GM04503 (cell line): ENCODE data around the gene GSC.
"Not testable (repeated sequence)": the region's sequence is repeated elsewhere in the genome, so short reads cannot be mapped to it uniquely, and the experiment has no call there.

ENCODE experiments used
- DNase-seq: peaks from one replicate; pipeline ENCODE4 v3.0.0-alpha.2; 2012; ENCODE audit warnings: low read depth

Gene GSC

DNA sequence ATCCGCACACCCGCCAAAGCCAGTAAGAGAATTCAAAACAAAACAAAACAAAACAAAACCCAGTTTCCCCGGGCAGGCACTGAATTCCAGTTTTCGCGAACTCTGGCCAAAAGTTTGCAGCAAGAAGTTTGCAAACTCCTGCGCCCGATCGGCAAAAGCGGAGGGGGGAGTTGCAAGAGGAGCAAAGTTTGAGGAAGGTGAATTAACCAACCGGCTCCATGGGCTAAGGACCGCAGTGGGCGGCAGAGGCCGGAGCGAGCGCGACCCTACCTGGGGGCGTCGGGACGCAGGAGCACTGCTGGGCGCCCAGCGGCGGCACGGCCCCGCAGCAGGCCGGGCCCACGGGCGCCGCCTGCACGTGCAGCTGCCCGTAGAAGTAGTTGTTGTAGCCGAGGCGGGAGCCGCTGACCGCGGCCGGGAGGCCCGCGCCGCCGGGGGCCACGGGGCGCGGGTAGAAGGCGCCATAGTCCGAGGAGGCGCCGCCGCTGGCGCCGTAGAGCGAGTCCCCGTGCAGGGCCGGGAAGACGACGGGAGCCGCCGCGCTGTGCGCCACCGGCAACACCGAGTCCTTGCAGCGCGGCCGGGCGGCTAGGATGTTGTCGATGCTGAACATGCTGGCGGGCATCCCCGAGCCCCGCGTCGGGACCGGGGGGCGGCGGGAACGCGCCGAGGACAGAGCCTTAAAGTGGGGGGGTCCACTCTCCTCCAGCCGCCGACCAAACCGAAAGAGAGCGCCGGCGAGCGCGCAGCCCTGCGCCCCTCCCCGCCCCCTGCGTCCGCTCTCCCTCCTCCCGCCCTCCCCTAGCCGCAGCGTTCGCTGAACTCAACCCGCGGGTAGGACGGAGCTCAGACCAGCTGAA, at the start of gene GSC:
Gene GSC (minus strand): TSS at position 723 of the 860 bp plus-strand sequence. CDS start 98 bp downstream, at position 625.
- no peak for DNase-seq

DNA sequence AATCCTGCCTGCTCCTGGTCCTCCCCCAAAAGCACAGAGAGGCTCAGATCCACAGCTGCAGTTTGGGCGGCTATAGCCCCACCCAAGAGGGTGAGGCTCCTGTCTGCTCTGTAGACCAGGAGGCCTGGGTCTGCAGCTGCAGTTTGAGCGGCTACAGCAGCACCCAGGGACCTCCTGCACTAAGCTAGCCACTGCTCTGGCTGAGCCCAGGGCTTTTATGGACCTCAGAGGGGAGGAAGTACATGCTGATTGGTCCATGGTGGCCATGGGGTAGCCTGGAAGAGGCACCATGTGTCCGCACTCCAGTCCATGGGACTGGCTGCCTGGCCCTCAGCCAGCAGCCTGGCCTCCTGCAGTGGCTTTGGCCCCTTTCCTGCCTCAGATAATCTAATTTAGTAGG, 49.6 kb upstream of the GSC start:
- DNase-seq, result no peak

DNA sequence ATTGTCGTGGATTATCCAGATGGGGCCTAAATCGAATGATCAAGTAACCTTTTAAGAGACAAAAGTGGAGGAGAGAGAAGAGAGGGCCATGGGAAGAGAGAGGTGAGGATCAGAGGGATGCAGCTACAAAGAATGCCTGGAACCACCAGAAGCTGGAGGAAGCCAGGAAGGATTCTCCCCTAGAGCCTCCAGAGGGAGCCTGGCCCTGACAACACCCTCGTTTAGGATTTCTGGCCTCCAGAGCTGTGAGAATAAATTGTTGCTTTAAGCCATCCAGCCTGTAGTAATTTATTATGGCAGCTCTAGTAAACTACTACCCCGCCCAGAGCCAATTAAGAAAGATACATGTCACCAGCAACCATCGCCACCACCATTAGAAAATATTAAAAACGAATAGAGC, 46.2 kb upstream of the GSC start:
- DNase-seq, result no peak

DNA sequence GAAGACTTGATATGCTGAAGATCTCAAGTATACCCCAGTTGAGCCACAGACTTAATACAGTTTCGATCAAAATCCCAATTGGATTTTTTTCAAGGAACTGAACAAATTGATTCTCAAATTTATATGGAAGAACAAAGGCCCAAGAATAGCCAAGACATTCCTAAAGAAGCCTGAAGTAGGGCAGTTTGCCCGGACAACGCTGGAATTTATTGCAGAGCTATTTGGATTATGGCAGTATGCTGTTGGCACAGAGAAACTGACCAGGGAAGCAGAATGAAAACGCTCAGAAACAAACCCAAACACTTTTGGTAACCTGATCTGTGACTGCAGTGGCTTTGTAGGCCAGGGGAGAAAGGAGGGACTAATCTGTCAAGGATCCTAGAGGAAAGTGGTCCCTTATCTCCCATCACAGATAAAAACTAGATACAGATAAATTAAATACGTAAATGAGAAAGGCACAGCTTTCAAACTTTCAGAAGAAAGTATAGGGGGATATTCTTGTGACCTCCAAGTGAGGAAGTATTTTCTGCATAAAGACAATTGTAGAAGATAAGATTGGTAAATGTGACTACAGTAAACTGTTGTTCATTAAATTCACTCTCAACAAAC, 35.9 kb upstream of the GSC start:
- DNase-seq, result peak; percentile 40

DNA sequence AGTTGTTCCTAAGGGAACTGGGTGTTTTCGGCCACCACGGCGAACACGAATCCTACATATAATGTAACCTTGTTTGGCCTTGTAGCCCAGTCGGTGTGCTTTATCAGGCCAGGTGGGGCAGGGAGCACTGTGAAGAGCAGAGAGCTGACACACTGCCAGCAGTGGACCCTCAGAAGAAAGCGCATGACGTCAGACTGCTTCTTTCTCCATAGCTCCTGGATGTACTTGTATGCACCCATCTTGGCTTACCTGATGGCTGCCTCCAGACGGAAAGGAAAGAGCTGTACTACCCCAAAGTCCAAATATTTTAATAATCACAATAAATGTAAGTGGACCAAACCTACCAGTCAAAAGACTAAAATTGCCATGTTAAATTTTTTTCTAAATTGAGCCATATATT, 31.3 kb upstream of the GSC start:
- DNase-seq, result no peak

DNA sequence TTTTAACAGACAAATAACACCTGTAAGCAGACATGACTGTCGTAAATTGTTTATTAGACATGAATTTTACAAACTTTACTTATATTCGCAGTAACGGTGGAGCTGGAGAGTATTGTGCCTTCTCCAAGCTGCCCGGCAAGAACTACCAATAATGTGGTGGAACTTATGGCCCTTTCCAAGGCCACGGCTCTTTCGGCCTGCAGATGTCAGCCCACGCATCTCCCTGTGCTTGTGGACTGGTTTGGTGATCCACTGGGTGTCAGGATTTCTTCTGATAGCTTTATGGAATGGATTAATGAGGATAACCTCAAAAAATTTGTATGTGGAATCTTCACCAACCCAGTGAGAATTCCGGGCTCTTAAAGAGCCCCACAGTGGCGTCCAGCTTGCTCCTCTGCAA, 30.9 kb upstream of the GSC start:
- not testable (repeated sequence) for DNase-seq

DNA sequence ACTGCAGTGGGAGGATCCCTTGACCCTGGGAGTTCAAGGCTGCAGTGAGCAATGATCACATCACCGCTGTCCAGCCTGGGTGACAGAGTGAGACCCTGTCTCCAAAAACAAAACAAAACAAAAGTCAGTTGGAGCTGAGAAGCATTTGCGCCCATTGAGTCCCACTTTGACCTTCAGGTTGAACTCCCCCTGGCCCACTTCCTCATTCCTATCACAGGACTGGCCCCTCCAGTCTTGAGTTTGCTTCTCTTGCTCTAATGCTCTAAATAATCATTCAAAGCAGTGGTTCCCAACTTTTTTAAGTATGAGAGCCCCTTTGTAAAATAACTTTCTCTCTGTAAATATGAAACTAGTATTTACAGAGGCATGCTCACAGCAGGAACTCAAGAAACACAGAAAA, 28.0 kb upstream of the GSC start:
- DNase-seq, result no peak

DNA sequence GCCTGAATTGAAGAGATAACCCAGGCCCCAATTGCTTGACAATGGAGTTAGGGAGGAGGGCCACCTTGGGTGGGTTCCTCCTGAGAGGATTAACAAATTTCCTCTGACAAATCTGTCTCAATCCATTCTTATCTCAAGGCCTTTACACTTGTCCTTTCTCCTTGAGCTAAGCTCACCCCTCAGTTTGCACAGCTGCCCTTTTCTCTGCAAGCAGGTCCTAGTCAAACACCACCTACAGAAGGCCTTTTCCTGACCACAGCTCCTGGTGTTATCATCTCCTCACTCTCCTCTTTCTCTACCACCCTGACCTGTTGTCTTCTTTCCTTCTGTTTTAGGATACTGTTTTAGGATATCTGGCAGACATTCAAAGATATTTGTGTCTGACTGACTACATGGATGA, 26.4 kb upstream of the GSC start:
- DNase-seq, result no peak

DNA sequence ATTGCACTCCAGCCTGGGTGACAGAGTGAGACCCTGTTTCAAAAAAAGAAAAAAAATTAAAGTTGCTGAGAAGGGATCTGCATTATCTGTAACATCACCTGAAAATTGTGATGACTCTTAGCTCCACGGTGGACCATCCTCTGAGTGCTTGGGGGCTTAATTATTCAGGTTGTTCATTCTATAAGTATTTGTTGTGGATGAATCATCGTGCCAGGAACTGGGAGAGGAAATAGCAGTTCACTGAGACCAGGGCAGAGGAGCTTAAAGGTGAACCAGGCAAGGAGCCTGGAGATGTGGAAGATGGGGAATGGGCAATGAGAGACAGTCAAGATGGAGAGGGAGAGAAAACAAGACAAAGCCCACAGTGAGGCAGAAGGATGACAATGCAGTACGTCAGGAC, 25.5 kb upstream of the GSC start:
- DNase-seq, result no peak

DNA sequence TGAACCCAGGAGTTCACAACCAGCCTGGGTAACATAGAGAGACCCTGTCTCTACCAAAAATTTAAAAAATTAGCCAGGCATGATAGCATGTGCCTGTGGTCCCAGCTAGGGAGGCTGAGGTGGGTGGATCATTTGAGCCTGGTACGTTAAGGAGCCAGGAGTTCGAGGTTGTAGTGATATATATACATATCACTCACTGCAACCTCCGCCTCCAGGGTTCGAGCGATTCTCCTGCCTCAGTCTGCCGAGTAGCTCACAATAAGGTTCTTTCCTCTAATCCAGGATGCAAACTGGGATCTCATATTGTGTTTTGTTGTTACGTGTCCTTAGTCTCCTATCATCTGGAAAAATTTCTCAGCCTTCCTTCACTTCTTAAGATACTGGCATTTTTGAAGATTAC, 24.0 kb upstream of the GSC start:
- no peak for DNase-seq

DNA sequence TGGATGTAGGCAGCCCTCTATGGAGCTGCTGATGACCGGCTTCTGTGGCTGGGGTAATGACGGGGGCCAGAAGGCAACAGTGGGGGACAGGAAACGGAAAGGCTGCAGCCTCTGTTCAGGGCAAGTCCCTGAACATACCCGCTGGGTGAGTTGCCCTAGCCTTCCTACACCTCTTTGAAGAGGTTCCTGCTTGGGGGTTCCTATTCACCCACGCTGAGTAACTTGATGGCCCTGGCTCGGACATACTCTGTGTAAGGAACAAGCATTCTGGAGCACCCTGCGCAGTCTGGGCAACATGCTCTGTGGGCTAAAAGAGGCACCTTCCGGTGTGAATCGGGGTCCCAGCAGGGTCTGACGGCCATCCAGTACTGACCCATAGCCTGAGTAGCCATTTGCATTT, 17.7 kb upstream of the GSC start:
- DNase-seq, result no peak

DNA sequence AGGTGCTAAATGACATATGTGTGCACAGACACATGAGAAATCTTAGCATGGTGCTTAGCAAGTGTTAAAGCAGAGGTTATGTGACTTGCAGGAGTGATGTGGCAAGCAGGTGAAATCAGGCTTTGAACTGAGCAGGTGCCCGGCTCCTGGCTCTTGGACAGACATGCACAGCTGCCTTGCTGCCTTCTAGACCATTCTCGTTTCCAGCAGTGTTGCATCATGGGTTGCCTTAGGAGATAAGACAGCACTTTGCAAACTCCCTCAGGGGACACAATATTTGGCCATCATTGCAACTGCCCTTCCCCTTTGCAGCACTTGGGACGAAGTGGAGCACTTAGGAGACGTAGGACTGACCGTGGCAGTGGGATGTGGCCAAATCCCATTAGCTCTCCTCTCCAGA, 17.2 kb upstream of the GSC start:
- no peak for DNase-seq

DNA sequence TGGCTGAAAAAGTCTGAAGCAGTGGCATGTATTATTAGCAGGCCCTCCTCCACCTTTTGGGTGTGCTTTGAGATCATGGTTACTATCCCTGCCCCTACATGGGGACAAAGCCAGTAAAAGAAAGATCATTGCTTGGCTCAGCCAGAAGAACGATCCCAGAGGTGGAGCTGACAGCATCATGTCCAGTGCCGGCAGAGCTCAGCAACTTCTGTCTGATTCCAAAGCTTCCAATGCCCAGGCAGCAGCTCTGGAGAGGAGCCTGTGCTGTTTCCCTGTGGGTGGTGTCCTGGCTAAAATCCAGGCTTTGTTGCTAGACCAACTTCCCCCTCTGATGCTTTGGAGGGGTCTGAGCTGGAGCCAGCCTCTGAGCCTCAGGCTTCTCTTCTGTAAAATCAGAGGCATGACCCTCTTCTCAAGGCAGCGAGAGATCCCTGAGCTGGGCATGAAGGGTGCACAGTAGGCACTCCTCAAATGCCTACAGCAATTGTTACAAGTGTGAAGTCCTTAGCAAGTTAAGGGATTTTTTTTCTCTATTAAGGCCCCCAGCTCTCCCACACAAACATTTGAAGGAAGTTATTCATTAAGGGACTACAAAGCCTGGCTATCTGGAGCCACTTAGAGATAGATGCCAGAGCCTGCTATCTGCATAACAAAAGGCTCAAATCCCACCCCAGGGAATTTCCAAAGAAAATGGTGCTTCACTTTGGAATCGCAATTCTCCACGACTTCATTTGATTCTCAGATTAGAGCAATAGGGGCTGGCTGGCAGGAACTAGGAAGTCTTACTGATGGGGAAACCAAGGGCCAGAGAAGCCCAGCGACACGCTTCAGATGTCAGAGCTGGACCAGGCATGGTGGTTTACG, 10.9 kb upstream of the GSC start:
- no peak for DNase-seq

DNA sequence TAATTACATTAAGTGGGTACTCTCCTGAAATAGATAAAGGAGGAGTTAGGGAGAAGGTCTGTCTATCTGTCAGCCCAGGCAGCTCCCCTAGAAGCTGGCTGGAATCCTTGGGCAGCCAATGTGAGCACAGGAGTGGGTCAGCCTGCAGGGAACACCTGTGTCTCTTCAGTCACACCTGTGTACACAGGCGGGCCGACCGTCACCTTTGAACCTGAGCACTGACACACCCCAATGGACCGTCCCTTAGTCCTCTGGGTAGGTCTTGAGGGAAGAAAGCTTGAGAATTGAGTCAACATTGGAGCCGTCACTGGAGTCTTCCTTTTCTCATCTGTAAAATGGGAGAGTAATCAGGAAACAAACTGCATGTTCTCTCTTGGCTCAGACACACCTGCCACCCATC, 9.8 kb upstream of the GSC start:
- no peak for DNase-seq

DNA sequence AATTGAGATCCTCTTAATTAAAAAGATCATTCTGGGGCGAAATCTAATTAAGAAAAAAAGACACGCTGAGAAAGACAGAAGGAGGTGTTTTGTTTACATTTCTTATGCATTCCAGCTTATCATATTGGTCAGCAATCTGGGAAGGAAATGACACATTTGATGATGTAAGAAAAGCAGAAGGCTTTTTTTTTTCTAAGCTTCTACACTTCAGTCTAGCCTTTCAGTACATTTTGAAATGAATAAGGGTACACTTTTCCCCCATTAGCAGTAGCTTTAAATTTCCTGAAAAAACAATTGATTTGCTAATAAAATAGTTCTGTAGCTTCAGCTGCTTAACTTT, 5.9 kb upstream of the GSC start:
- DNase-seq, result no peak

DNA sequence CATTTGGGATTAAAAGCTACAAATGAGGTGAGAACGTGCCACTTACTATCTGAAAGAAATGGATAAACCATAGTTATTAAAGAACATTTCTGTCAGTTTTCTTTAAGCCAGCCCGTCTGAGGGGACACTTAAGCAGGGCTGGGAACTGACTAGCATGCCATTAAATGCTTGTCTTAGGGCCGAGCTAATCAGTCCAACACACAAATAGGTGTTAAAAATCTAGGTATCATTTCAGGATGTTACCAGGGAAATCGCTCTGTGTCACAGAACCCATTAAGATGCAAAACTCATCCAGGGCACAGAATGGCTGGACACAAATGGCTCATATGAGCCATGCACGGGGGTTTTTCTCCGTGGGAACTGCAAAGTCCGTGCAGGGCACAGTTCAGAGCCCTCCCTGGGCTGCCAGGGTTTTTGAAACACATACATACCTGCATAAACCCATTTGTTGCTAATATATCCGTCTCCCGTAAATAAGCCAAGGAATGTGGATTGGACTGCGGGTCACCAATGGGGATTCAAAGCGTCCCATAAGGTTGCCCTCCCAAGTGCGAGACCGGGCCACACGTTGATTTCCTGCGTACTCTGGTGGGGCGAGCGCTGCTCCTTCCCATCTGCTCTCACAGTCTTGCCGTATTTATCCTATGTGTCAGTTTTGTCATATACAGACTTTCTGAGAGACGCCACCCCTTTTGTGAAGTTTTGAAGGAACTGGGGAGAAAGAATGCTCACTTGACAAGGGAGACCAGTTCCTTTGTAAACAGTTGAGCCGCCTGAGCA, 5.4 kb upstream of the GSC start:
- DNase-seq, result no peak

DNA sequence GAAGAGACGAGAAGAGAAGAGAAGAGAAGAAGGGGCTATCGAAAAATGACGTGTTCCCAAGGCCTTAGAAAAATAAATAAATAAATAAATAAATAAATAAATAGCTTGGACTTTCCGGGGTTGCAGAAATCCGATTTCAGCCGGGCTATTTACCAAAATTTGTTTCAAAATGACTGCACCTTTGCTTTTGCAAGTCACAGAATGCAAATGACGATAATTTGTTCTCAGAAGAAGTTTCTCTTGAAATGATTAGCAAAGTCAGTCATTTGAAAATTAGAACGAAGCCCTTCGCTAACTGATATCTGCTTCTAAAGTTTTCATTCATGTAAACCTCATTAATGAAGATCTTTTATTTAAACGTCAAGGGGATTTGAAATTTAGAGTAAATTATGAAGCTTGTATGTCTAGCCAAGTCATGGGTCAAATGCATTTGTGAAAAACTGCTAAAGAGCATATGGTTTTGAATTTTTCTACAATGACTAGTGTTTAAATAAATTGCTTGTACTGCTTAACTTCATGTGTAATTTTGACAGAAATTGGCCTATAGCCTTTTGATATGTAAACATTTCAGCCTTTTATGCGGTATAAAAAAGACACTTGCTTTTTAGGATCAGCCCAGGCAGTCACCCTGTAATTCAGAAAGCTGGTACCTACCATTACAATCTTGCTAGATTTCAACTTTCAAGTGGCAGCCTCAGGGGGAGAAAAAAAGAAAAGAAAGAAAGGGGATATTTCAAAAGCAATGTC, 4.6 kb upstream of the GSC start:
- no peak for DNase-seq

DNA sequence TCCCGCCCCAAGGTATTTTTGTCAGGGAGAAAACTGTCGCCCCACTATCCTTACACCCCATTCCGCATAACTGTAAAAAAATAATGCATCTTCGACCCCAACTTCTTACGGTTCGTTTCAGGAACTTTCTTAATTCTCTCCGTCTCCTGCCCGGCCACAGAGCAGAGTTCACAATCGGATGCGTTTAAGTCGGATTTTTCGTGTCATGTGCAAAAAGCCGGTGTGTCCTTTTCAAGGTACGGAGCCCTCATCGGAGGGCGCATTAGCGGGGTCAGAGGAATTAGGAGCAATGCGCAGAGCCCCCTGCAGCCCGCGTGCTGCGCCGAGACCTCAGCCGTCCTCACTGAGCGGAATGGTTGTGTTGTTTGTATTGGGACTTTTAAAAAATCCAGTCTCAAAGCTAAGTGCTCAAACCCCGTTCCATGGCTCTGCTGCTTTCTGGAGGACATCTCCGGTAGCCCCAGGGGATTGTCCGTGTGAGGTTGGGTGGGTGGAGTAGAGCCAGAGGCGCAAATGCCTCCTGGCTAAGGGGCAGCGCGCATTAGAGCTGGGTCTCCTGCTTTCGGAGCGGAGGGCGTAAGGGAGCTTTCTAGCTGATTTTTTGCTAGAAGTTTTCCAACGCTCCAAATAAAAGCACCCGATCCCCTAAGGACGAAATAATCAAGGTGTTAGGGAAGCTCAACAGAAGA, 3.9 kb upstream of the GSC start:
- DNase-seq, result no peak

DNA sequence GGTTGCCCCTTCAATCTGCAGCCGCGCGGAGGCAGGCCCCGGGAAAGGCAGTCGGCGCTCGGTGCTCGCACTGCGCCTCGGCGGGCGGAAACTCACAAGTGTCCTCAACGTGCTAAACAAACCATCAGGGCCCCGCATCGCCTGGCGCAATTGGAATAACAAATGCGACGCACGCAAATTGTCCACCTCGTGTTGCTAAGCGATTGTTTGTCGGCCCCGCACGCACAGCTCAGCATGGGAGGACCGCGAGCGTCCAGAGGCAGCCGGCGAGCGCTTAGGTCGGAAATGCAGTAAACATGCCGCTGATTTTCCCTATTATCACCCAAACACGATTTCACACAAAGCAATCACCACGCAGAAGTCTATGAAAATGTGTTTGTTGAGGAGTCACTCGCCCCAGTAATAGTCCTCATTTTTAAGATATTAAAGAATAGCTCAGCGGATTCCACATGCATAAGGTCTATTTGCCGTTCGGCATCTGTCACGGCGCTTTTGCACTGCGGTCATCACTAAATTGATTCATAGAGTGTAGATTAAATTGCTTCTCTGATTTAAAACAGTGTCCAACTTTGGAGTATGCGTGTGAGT, 3.2 kb upstream of the GSC start:
- DNase-seq, result no peak

DNA sequence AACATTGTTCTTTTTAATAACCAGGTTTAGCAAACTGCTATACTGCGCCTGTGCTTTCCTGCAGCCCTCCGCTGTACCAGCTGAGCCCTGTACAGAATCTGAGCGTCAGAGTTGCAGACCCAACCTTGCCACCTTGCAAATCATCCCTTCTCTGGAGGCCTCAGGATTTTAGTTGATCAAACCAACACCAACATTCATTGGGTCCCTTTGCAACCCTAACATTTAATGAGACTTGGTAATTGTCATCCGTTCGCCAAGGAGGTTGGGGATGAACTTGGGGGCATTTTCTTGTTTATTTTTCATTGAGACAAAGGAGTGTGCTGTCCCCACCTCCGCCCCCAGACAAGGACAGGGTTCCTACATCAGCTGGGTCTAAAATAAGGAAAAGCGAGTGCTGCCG, 2.6 kb upstream of the GSC start:
- no peak for DNase-seq
